H1 (cell line): ENCODE data around the gene CDH2.

Experiments
- ATF3 ChIP-seq: IDR thresholded peaks from 2 replicates; pipeline ENCODE4 v1.6.1; 2011; ENCODE audit warnings: low read depth, mild to moderate bottlenecking, low read length; ENCODE audit not compliant: insufficient read depth
- CTCF ChIP-seq, 3 experiments: IDR thresholded peaks; 1 replicate in 2 of 3; 2 replicates in 1 of 3; pipeline versions ENCODE4 v1.5.1 to v1.6.1; 2011; ENCODE audit warnings: low read length in 3 of 3, mild to moderate bottlenecking in 3 of 3, inconsistent platforms in 2 of 3, low read depth in 1 of 3, moderate library complexity in 1 of 3; ENCODE audit not compliant: insufficient read depth in 1 of 3; ENCODE audit errors: control extremely low read depth in 1 of 3
- EZH2 ChIP-seq: fragments of 200-600 bp; sonication (generic); IDR thresholded peaks from 2 replicates; pipeline ENCODE4 v1.7.1; 2012; ENCODE audit warnings: low read depth, mild to moderate bottlenecking, moderate library complexity, low read length, inconsistent platforms; ENCODE audit not compliant: severe bottlenecking
- GTF2F1 ChIP-seq: IDR thresholded peaks from 2 replicates; pipeline ENCODE4 v1.6.1; 2012; ENCODE audit warnings: low read depth, low read length, improper control_type of control experiment, borderline replicate concordance
- NRF1 ChIP-seq: IDR thresholded peaks from 2 replicates; pipeline ENCODE4 v1.6.1; 2011; ENCODE audit warnings: mild to moderate bottlenecking, low read depth, low read length, improper control_type of control experiment
- POLR2AphosphoS5 ChIP-seq: IDR thresholded peaks from 2 replicates; pipeline ENCODE4 v1.6.1; 2011; ENCODE audit warnings: low read depth, low read length
- RFX5 ChIP-seq: IDR thresholded peaks from 2 replicates; pipeline ENCODE4 v1.6.1; 2011; ENCODE audit warnings: low read depth, low read length, improper control_type of control experiment, borderline replicate concordance
- RNF2 ChIP-seq: fragments of 200-900, 300-1000 bp; sonication (generic); IDR thresholded peaks from 2 replicates; pipeline ENCODE4 v1.7.1; 2016; ENCODE audit warnings: borderline replicate concordance, low read depth, mild to moderate bottlenecking, antibody characterized with exemption, low read length; ENCODE audit not compliant: poor library complexity, severe bottlenecking; ENCODE audit errors: missing control alignments
- SP1 ChIP-seq: IDR thresholded peaks from 2 replicates; pipeline ENCODE4 v1.6.1; 2011; ENCODE audit warnings: low read depth, low read length
- TAF1 ChIP-seq: IDR thresholded peaks from 2 replicates; pipeline ENCODE4 v1.6.1; 2011; ENCODE audit warnings: mild to moderate bottlenecking, low read depth, low read length
- YY1 ChIP-seq: IDR thresholded peaks from 2 replicates; pipeline ENCODE4 v1.6.1; 2011; ENCODE audit warnings: low read depth, mild to moderate bottlenecking, low read length

- TF ChIP-seq NRF1, result no peak
- TF ChIP-seq TAF1, result no peak
- no peak for TF ChIP-seq GTF2F1
- TF ChIP-seq CTCF (IDR thresholded peaks at IDR 0.05; ENCODE audit: control extremely low read depth in 1 of 3, insufficient read depth in 1 of 3, low read depth in 1 of 3, low read length in 3 of 3), result no peak
- no peak for TF ChIP-seq EZH2
- no peak for TF ChIP-seq ATF3
- no peak for TF ChIP-seq SP1
- TF ChIP-seq RFX5, result no peak
- TF ChIP-seq YY1, result no peak
- TF ChIP-seq POLR2AphosphoS5, result no peak
- TF ChIP-seq RNF2, result no peak
Observed at GRCh38 chr18:28040716-28041115, 136.2 kb downstream of the CDH2 start.
